HL-60 (cell line): Measurements from ENCODE around the gene LRRC25.

Experiments used
- DNase-seq, 2 experiments: peaks; one replicate each; pipeline ENCODE4 v3.0.0-alpha.2; 2010 to 2020; ENCODE audit warnings: low read depth in 1 of 2, low spot score in 1 of 2
- H3K27ac ChIP-seq: fragments of 250-450 bp; sonication (Bioruptor Pico); replicated peaks from 2 replicates; pipeline ENCODE4 v1.5.1; 2020; ENCODE audit warnings: mild to moderate bottlenecking, moderate library complexity
- H3K27me3 ChIP-seq: fragments of 250-450 bp; sonication (Bioruptor Pico); 2 replicates; pipeline ENCODE4 v1.5.1; 2021; ENCODE audit warnings: mild to moderate bottlenecking, moderate library complexity; ENCODE audit not compliant: insufficient read depth, poor library complexity, severe bottlenecking
- H3K4me3 ChIP-seq: replicated peaks from 2 replicates; pipeline ENCODE4 v1.5.1; 2011; ENCODE audit warnings: mild to moderate bottlenecking, control low read depth, low read length; ENCODE audit not compliant: insufficient read depth
- CTCF ChIP-seq: IDR thresholded peaks from one replicate; pipeline ENCODE4 v1.5.1; 2011; ENCODE audit warnings: low read length, control low read depth, inconsistent platforms; ENCODE audit not compliant: insufficient read depth
- GABPA ChIP-seq: IDR thresholded peaks from 2 replicates; pipeline ENCODE4 v1.6.1; 2012; ENCODE audit warnings: low read depth
- POLR2AphosphoS5 ChIP-seq: IDR thresholded peaks from 2 replicates; pipeline ENCODE4 v1.6.1; 2012; ENCODE audit warnings: low read depth
- REST ChIP-seq: IDR thresholded peaks from 2 replicates; pipeline ENCODE4 v1.6.1; 2012; ENCODE audit warnings: low read depth; ENCODE audit not compliant: insufficient replicate concordance
- SPI1 ChIP-seq: IDR thresholded peaks from 2 replicates; pipeline ENCODE4 v1.6.1; 2012; ENCODE audit warnings: low read depth, mild to moderate bottlenecking, borderline replicate concordance

The LRRC25 gene

GRCh38 chr19:18377026-18377425, 20.4 kb downstream of the LRRC25 start:
- TF ChIP-seq POLR2AphosphoS5 (no peak), SPI1 (no peak), CTCF (no peak), REST (no peak), GABPA (no peak)
- no peak overlapping the region for H3K27ac ChIP-seq
- no peak for DNase-seq
- no peak overlapping the region for H3K4me3 ChIP-seq
- H3K27me3 ChIP-seq = no peaks in the 10 kb centered on the region

DNA sequence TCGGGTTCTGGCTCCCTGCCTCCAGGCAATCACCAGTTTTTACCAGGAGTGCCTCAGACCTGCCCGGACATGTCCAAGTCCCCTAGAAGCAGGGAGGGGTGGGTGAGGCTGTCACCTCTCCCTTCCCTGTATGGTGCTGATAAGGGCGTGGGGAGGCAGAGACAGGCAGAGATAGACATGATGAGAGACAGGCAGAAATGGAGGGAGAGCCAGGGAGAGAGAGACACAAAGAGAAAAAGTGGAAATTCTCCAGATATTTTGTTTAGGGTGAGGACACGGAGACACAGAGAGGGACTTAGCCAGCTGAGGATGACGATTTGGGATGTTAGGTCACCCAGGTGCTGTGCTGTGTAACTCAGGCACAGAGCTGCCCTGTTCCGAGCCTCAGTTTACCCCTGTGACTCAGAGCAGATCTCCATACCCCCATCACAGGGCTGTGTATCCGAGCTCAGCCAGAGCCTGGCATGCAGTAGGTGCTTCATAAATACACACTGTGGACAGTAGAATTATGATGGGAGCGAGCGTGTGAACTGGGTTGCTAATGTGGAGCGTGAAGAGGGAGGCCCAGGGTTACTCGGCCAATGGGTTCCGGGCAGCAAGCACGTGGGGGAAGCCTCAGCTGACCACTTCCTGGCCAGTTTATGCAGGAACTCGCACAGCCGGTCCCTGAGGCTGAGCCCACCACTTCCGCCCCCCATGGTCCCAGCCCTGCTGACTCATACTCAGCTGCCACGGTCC, 23.4 kb downstream of the LRRC25 start:
- no peaks in the 10 kb centered on the region for H3K27me3 ChIP-seq
- peak overlapping the region; percentile 40 for H3K27ac ChIP-seq
- TF ChIP-seq REST = no peak
- peak; percentile 50; the same call in 1 of the 2 replicates for TF ChIP-seq SPI1
- peak; percentile 66 for TF ChIP-seq GABPA
- H3K4me3 ChIP-seq = no peak overlapping the region
- peak; percentile 85 to 94 for DNase-seq

DNA sequence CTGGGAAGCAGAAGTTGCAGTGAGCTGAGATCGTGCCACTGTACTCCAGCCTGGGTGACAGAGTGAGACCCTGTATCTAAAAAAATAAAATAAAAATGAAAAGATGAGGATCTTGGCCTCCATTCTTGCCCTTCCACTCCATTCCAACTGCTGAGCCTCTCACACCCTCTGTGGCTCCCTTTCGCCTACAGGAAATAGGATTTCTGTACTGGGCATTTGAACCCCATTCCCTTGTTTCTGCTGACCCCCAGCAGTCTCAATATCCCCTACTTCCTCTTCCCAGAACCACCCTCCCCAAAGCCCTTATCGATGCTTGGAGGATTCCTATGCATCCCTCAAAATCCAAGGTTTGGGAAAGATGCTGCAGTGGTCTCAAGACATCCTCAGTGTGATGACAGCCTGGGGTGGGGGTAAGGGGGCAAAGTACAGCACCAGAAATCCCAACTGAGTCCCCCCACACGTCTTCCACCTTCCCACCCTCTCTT, 24.0 kb downstream of the LRRC25 start:
- H3K27me3 ChIP-seq = no peaks in the 10 kb centered on the region
- H3K27ac ChIP-seq = peak overlapping the region; percentile 40; the same call in 1 of the 2 replicates
- TF ChIP-seq REST (no peak), SPI1 (no peak), CTCF (no peak), POLR2AphosphoS5 (no peak), GABPA (no peak)
- no peak overlapping the region for H3K4me3 ChIP-seq
- DNase-seq = no peak
